Heart left ventricle (tissue), 16 donors: ENCODE measurements around the gene RGP1. TPM values are rescaled to one million over a fixed set of nuclear protein-coding genes. Genes with fewer than 3 reads are reported as not detected.
A peak's percentile ranks its signal among the peaks of the same experiment; 100 is the strongest.

Source experiments
- ATAC-seq, 4 donors: fragments of 200-7000 bp; cut with Tn5 transposase; one replicate each; pipeline ENCODE4 v1.9.1; 2020 to 2022; ENCODE audit warnings: moderate library complexity in 4 of 4, mild to moderate bottlenecking in 3 of 4, moderate number of reproducible peaks in 1 of 4
- DNase-seq, 5 donors: peaks; one replicate each; pipeline ENCODE4 v3.0.0-alpha.2; 2020
- H3K27ac ChIP-seq, 12 donors: fragments of 200-600 bp; sonication (generic) in 4 of 12; one replicate each; pipeline versions ENCODE4 v1.5.0 to v1.8.0; 2016 to 2022; ENCODE audit warnings: mild to moderate bottlenecking in 2 of 12
- H3K27me3 ChIP-seq, 9 donors: fragments of 200-600 bp; sonication (generic) in 2 of 9; one replicate each; pipeline versions ENCODE4 v1.5.1 to v1.8.0; 2016 to 2022; ENCODE audit warnings: mild to moderate bottlenecking in 3 of 9
- H3K36me3 ChIP-seq, 9 donors: fragments of 200-600 bp; sonication (generic) in 2 of 9; one replicate each; pipeline versions ENCODE4 v1.5.0 to v1.8.0; 2018 to 2022; ENCODE audit warnings: mild to moderate bottlenecking in 2 of 9
- H3K4me1 ChIP-seq, 12 donors: fragments of 200-600 bp; sonication (generic) in 4 of 12; one replicate each; pipeline versions ENCODE4 v1.5.0 to v1.8.0; 2016 to 2022; ENCODE audit warnings: mild to moderate bottlenecking in 3 of 12
- H3K4me3 ChIP-seq, 12 donors: fragments of 200-600 bp; sonication (generic) in 4 of 12; one replicate each; pipeline versions ENCODE4 v1.5.0 to v1.8.0; 2017 to 2022; ENCODE audit warnings: mild to moderate bottlenecking in 9 of 12, moderate library complexity in 4 of 12
- H3K9me3 ChIP-seq, 12 donors: fragments of 200-600 bp; sonication (generic) in 4 of 12; one replicate each; pipeline versions ENCODE4 v1.5.0 to v1.8.0; 2016 to 2022; ENCODE audit warnings: mild to moderate bottlenecking in 1 of 12
- POLR2A ChIP-seq, 2 donors: fragments of 450-650 bp; IDR thresholded peaks; one replicate each; pipeline ENCODE4 v1.6.1; 2017; ENCODE audit warnings: antibody characterized with exemption in 2 of 2, mild to moderate bottlenecking in 2 of 2, moderate library complexity in 2 of 2
- WGBS, 4 donors: extraction: QIAGEN DNeasy Blood & Tissue Kit in 2 of 4; methylation state at CpG; one replicate each; pipeline versions ENCODE4 v1.1.5 to v1.1.7; 2013 to 2018; 5-methylcytosine and 5-hydroxymethylcytosine counted together
- intact Hi-C, 10 donors: fragments of 100-400 bp; cut with DNase I; formaldehyde crosslinking; loops; one replicate each; pipeline versions ENCODE4 v1.11.1 to v1.14.2; 2022
- polyA plus RNA-seq, 2 donors: library from polyadenylated mRNA; stranded (reverse); fragments of 200-250 nt; gene quantifications; one replicate each; pipeline ENCODE4 v1.2.3, GENCODE V29; 2013
- total RNA-seq, 9 donors: library from RNA; depleted of rRNA in 2 of 9; stranded (reverse); fragments of >200 nt in 2 of 9; fragmentation: NEBNext Ultra II Directional in 3 of 9; extraction: Animal tissue kit (Norgen Biotek cat#: 25700) in 3 of 9; gene quantifications; one replicate each; pipeline versions ENCODE4 v1.1.0 to v1.2.4, GENCODE V29; 2016 to 2023
- TF ChIP-seq, protein P1 (sequence below), 12 donors: fragments of 200-600 bp; sonication (generic) in 4 of 12; IDR thresholded peaks; one replicate each; pipeline versions ENCODE4 v1.5.0 to v1.8.0; 2018 to 2022; ENCODE audit warnings: antibody characterized with exemption in 12 of 12, mild to moderate bottlenecking in 5 of 12
- donor health status: ischemic (EF 13 %, LVEDD 7.1; RV severe dilation, severe dysfunction).
- donor health status: healthy with polysubstance abuse.
- donor health status: DM: no; HTN: yes; CAD: no.
- donor health status: DM: no; HTN: no; CAD: no.
- donor health status: ischemic (EF 25% LVEDD 6.9; RV normal size, moderate dysfunction).
- donor health status: ischemic (EF 25% LVEDD 5.7; RV mildly dilated, moderate dysfunction).
- donor health status: healthy.
- donor health status: DM: yes; HTN: yes; CAD: no.
- donor health status: ischemic (EF 35%, LVEDD 5.7; RV mildly dilated, moderate dysfunction).
- donor health status: nonischemic (EF 11% LVEDD 7.7; RV severe dilation, severe dysfunction).
- donor health status: DM: yes; HTN: yes; CAD: no.
- donor health status: PGD.
- donor health status: ischemic (EF 29% LVEDD 5.4; RV normal size, mild dysfunction).
- donor health status: nonischemic (EF 23%, LVEDD 6.1; RV moderate dilation, normal function).

The RGP1 gene
- total and polyA plus RNA-seq, 11 donors: 14.7 to 38.8 (median 30.7) TPM

DNA sequence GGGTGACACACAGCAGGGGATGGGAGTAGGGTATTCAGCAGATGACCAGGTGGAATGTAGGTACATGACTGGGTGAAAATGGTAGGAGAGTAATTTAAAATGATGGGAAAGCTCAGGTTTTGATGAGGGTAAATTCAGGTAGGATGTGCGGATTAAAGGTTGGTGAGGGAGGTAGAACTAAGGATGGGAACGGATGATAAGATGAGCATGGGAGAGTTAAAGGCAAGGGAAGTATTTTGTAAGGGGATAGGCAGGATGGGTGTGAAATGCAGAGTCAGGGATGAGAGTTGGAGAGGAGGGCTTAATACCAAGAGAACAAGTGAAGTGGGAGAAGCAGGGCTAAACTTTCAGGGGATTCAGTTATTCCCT, 18.6 kb upstream of the RGP1 start:
- WGBS, 4 donors: 47 to 61% (median 59%) methylated on average over 2 of the region's 2 CpGs
- ATAC-seq: no peak
- TF ChIP-seq, protein P1, sequence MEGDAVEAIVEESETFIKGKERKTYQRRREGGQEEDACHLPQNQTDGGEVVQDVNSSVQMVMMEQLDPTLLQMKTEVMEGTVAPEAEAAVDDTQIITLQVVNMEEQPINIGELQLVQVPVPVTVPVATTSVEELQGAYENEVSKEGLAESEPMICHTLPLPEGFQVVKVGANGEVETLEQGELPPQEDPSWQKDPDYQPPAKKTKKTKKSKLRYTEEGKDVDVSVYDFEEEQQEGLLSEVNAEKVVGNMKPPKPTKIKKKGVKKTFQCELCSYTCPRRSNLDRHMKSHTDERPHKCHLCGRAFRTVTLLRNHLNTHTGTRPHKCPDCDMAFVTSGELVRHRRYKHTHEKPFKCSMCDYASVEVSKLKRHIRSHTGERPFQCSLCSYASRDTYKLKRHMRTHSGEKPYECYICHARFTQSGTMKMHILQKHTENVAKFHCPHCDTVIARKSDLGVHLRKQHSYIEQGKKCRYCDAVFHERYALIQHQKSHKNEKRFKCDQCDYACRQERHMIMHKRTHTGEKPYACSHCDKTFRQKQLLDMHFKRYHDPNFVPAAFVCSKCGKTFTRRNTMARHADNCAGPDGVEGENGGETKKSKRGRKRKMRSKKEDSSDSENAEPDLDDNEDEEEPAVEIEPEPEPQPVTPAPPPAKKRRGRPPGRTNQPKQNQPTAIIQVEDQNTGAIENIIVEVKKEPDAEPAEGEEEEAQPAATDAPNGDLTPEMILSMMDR (IDR thresholded peaks at IDR 0.05): no peak
- TF ChIP-seq POLR2A (IDR thresholded peaks at IDR 0.05): no peak
- no peaks in the 10 kb centered on the region for H3K9me3 ChIP-seq
- DNase-seq: no peak
- intact Hi-C loops: loop anchor here in 3 of 10 donors (2.0 to 5.0 kb wide), 3 partner anchors 33 to 126 kb away; partner anchors contain the start of genes CCDC107 (in 1 of the 3), RMRP (in 1 of the 3) and TESK1 (in 1 of the 3)
- no peaks in the 10 kb centered on the region for H3K27me3 ChIP-seq
- peak overlapping the region; percentile 62 to 98 (median 86) for H3K4me3 ChIP-seq
- peak overlapping the region; percentile 94 to 99 (median 98) for H3K27ac ChIP-seq
- H3K36me3 ChIP-seq: peaks cover 0 to 29% (median 24%) of the 10 kb centered on the region in 9 donors
- peaks cover 12 to 76% (median 61%) of the 10 kb centered on the region in 12 donors for H3K4me1 ChIP-seq

DNA sequence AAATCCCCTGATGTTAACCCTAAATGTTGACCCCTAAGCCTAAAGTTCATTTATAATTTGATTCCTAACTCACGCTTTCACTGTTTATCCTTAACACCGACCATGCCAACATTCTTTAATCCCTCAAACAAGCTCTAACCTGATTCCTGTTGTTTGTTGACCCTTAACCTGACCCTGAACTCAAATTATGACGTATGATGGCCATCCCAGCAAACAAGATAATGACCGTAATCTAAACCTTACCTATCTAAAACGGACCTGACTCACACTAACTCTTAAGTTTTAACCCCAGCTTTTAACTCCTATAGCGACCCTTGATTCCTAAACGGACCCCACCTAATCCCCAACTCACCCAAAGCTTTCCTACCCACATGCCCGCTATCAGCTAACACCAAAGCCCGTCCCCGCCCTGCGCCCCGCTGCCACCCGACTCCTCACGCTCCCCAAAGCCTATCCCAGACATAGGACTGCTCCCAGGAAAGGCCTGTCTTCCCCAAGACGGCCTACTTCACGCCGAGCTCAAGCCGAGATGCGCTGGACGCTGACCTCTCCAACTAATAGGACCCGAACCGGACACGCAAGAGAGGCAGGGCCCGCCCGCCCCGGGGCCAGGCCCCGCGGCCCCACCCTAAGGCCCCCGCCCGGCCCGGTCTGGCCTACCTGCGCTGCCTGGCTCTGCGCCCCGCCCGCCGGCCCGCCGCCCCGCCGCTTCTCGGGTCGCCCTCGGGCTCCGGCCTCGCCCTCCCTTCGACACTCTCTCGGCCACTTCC, 17.5 kb upstream of the RGP1 start:
- H3K9me3 ChIP-seq: no peaks in the 10 kb centered on the region
- DNase-seq (no peak), ATAC-seq (no peak)
- H3K36me3 ChIP-seq: peaks cover 0 to 30% (median 25%) of the 10 kb centered on the region in 9 donors
- H3K27me3 ChIP-seq: no peaks in the 10 kb centered on the region
- WGBS, 4 donors: 0 to 1% (median 1%) methylated on average over 18 to 47 of the region's 47 CpGs
- intact Hi-C loops: loop anchor here in 6 of 10 donors (1.0 to 5.0 kb wide), 7 partner anchors 15 to 127 kb away; partner anchors contain the start of genes GBA2 (in 3 of the 6), RGP1 (in 3 of the 6), CCDC107 (in 2 of the 6) and RMRP (in 2 of the 6)
- peak overlapping the region; percentile 62 to 98 (median 86) for H3K4me3 ChIP-seq
- no peak for TF ChIP-seq POLR2A (IDR thresholded peaks at IDR 0.05)
- TF ChIP-seq, protein P1 (IDR thresholded peaks at IDR 0.05): no peak
- H3K27ac ChIP-seq: peak overlapping the region; percentile 94 to 99 (median 98)
- H3K4me1 ChIP-seq: peaks cover 12 to 74% (median 59%) of the 10 kb centered on the region in 12 donors

DNA sequence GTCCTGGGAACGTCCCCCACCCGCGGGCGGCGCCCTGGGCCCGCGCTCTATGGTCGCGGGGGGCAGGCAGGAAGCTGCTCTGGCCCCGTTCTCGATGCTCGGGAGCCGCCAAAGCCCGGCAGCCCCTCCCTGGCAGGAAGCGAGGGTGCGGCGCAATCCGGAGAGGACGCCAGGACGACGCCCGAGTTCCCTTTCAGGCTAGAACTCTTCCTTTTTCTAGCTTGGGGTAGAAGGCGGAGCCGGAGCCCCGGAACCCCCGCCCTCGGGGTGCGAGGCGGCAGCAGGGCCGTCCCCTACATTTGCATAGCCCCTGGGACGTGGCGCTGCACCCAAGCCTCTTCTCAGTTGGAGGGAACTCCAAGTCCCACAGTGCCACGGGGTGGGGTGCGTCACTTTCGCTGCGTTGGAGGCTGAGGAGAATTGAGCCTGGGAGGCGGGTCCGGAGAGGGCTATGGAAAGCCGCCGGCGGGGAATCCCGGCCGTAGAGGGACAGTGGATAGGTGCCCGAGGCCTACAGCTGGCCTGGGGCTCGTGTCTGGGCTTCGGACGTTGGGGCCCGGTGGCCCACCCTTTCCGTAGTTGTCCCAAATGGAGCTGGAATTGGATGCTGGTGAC, 16.8 kb upstream of the RGP1 start, which contains the start of the genes CREB3 and TLN1:
TSS of gene CREB3 (plus strand) at position 482 of the 615 bp plus-strand sequence. CDS start at position 589, 107 bp downstream.
TSS of gene TLN1 (minus strand) at position 11 of the 615 bp plus-strand sequence. CDS start 6,501 bp downstream, outside the sequence.
- Histone ChIP-seq H3K27ac (peak within 1 kb of the TSS; percentile 94 to 99 (median 98)), H3K4me1 (peaks cover 12 to 71% (median 53%) of the 10 kb centered on the region in 12 donors), H3K27me3 (no peaks in the 10 kb centered on the region), H3K4me3 (peak within 1 kb of the TSS; percentile 63 to 98 (median 86)), H3K9me3 (no peaks in the 10 kb centered on the region), H3K36me3 (peaks cover 0 to 37% (median 31%) of the 10 kb centered on the region in 9 donors)
- peak; percentile 87 to 93 (median 91) for ATAC-seq
- peak in 1 of 2 donors; percentile 83 for TF ChIP-seq POLR2A (IDR thresholded peaks at IDR 0.05)
- TF ChIP-seq, protein P1 (IDR thresholded peaks at IDR 0.05): peak in 3 of 12 donors; percentile 6 to 28 (median 16)
- WGBS, 4 donors: 0 to 1% (median 0%) methylated on average over 30 to 49 of the region's 49 CpGs
- DNase-seq: peak; percentile 98 to 99 (median 99)
- intact Hi-C loops: loop anchor here in 6 of 10 donors (1.0 to 5.0 kb wide), 6 partner anchors 15 to 75 kb away; partner anchors contain the start of genes GBA2 (in 3 of the 6), RGP1 (in 3 of the 6), CCDC107 (in 2 of the 6) and RMRP (in 2 of the 6)
